Measurements from ENCODE around the gene WWTR1.

Gene WWTR1

GRCh38 chr3:149630806-149631205, 27.0 kb downstream of the WWTR1 start:
- intact Hi-C loops (cut with DNase I), result no loop called here
- DNase-seq, result no peak

GRCh38 chr3:149628957-149629670, 28.7 kb downstream of the WWTR1 start:
- intact Hi-C loops (cut with DNase I), result no loop called here
- DNase-seq, result no peak

- DNase-seq, result no peak
- intact Hi-C loops (cut with DNase I), result no loop called here
These were observed 31.2 kb downstream of the WWTR1 start for GRCh38 chr3:149626671-149627070.

GRCh38 chr3:149625795-149626194, 32.0 kb downstream of the WWTR1 start:
- intact Hi-C loops (cut with DNase I), result no loop called here
- DNase-seq, result no peak

GRCh38 chr3:149623824-149624223, 34.0 kb downstream of the WWTR1 start:
- intact Hi-C loops (cut with DNase I), result no loop called here
- no peak for DNase-seq

GRCh38 chr3:149621218-149622005, 36.4 kb downstream of the WWTR1 start:
- DNase-seq, result no peak
- intact Hi-C loops (cut with DNase I), result no loop called here

GRCh38 chr3:149620291-149621020, 37.4 kb downstream of the WWTR1 start:
- no peak for DNase-seq
- intact Hi-C loops (cut with DNase I), result no loop called here

GRCh38 chr3:149619136-149619535, 38.7 kb downstream of the WWTR1 start:
- intact Hi-C loops (cut with DNase I), result no loop called here

GRCh38 chr3:149618151-149619123, 39.4 kb downstream of the WWTR1 start:
- DNase-seq, result peak in 33 of 42 donors; percentile 16 to 66 (median 34)
- intact Hi-C loops (cut with DNase I), result no loop called here

More at GRCh38 chr3:149619136-149619535, 38.7 kb downstream of the WWTR1 start:
- no peak for DNase-seq

GRCh38 chr3:149615731-149616221, 42.0 kb downstream of the WWTR1 start:
- DNase-seq, result no peak
- intact Hi-C loops (cut with DNase I), result no loop called here

GRCh38 chr3:149613988-149614387, 43.8 kb downstream of the WWTR1 start:
- no peak for DNase-seq
- intact Hi-C loops (cut with DNase I), result no loop called here

GRCh38 chr3:149612456-149612855, 45.4 kb downstream of the WWTR1 start:
- DNase-seq, result peak in 3 of 42 donors; percentile 15 to 38 (median 37)
- intact Hi-C loops (cut with DNase I), result no loop called here

- no peak for DNase-seq
- intact Hi-C loops (cut with DNase I), result no loop called here
These were observed 46.7 kb downstream of the WWTR1 start for GRCh38 chr3:149611149-149611548.

GRCh38 chr3:149610351-149611105, 47.3 kb downstream of the WWTR1 start:
- intact Hi-C loops (cut with DNase I), result no loop called here
- peak in 41 of 42 donors; percentile 20 to 80 (median 60) for DNase-seq

GRCh38 chr3:149609595-149609994, 48.2 kb downstream of the WWTR1 start:
- no peak for DNase-seq
- intact Hi-C loops (cut with DNase I), result no loop called here

GRCh38 chr3:149608987-149609386, 48.8 kb downstream of the WWTR1 start:
- DNase-seq, result no peak
- intact Hi-C loops (cut with DNase I), result no loop called here

GRCh38 chr3:149605902-149606301, 51.9 kb downstream of the WWTR1 start:
- intact Hi-C loops (cut with DNase I), result no loop called here
- DNase-seq, result no peak

All from head of caudate nucleus (tissue), 42 donors.